ENCODE data around the gene CAPN2.

- TF ChIP-seq CTCF (IDR thresholded peaks at IDR 0.05 in 8 of 11, conservative IDR thresholded peaks at IDR 0.05 in 3 of 11) (no peak), POLR2A (IDR thresholded peaks at IDR 0.05) (no peak), POLR2AphosphoS5 (IDR thresholded peaks at IDR 0.05) (no peak)
These were observed 4.8 kb downstream of the CAPN2 start for GRCh38 chr1:223717123-223717522.

All from spleen (tissue), 7 donors.